Mammary epithelial cell (primary cell): ENCODE data around the gene CPA1.

Experiments
- CTCF ChIP-seq, 2 donors: IDR thresholded peaks in 1 of 2; conservative IDR thresholded peaks in 1 of 2; 2 replicates each; pipeline ENCODE4 v1.5.1; 2011 to 2012; ENCODE audit warnings: inconsistent platforms in 2 of 2, low read length in 2 of 2, mild to moderate bottlenecking in 2 of 2, control low read depth in 1 of 2, low read depth in 1 of 2; ENCODE audit not compliant: insufficient read depth in 1 of 2; ENCODE audit errors: extremely low read depth in 1 of 2
- EZH2 ChIP-seq: IDR thresholded peaks from 2 replicates; pipeline ENCODE4 v1.6.1; 2012; ENCODE audit warnings: low read length, inconsistent platforms, borderline replicate concordance

GRCh38 chr7:130388671-130389070 lies 8.4 kb downstream of the CPA1 start:
- TF ChIP-seq CTCF (conservative IDR thresholded peaks at IDR 0.05 in 1 of 2, IDR thresholded peaks at IDR 0.05 in 1 of 2; ENCODE audit: extremely low read depth in 1 of 2, insufficient read depth in 1 of 2, low read depth in 1 of 2, low read length in 2 of 2), result no peak
- no peak for TF ChIP-seq EZH2
